Uterus (tissue), 2 donors: ENCODE measurements around the gene MARK2.

ENCODE experiments used
- CTCF ChIP-seq, 4 experiments: fragments of 200-600 bp in 2 of 4; fragments of 450-650 bp in 2 of 4; sonication (generic) in 2 of 4; IDR thresholded peaks; one replicate each; pipeline ENCODE4 v1.5.1; 2016 to 2019; ENCODE audit warnings: antibody characterized with exemption in 4 of 4, mild to moderate bottlenecking in 2 of 4, moderate library complexity in 1 of 4
- POLR2A ChIP-seq, 2 donors: fragments of 450-650 bp; IDR thresholded peaks; one replicate each; pipeline ENCODE4 v1.6.1; 2016; ENCODE audit warnings: antibody characterized with exemption in 2 of 2, mild to moderate bottlenecking in 1 of 2, moderate library complexity in 1 of 2

GRCh38 chr11:63884196-63884932 lies 45.5 kb downstream of the MARK2 start:
- no peak for TF ChIP-seq POLR2A (IDR thresholded peaks at IDR 0.05)
- no peak for TF ChIP-seq CTCF (IDR thresholded peaks at IDR 0.05)
